Mesodermal cell (in vitro differentiated cells): ENCODE measurements around the gene MACF1.

Experiments
- H3K27ac ChIP-seq: 2 replicates; pipeline ENCODE4 v1.7.0; 2013; ENCODE audit warnings: mild to moderate bottlenecking, low read depth, low read length, moderate library complexity; ENCODE audit not compliant: severe bottlenecking
- H3K36me3 ChIP-seq: 2 replicates; pipeline ENCODE4 v1.7.1; 2013; ENCODE audit warnings: mild to moderate bottlenecking, low read length, moderate library complexity; ENCODE audit not compliant: control insufficient read depth, insufficient read depth
- H3K4me1 ChIP-seq: one replicate; pipeline ENCODE4 v1.7.1; 2013; ENCODE audit warnings: mild to moderate bottlenecking, low read length; ENCODE audit not compliant: insufficient read depth, control insufficient read depth, poor library complexity, severe bottlenecking
- H3K4me3 ChIP-seq: 2 replicates; pipeline ENCODE4 v1.7.0; 2013; ENCODE audit warnings: low read length, control low read depth, mild to moderate bottlenecking; ENCODE audit not compliant: insufficient read depth, poor library complexity, severe bottlenecking; ENCODE audit errors: extremely low read depth
- H3K9me3 ChIP-seq: 2 replicates; pipeline ENCODE4 v1.7.1; 2013; ENCODE audit warnings: mild to moderate bottlenecking, low read length, moderate library complexity; ENCODE audit not compliant: control insufficient read depth
- WGBS, 2 experiments: methylation state at CpG; one replicate each; pipeline ENCODE4 v1.1.5; 2013; ENCODE audit warnings: missing lambda C conversion rate in 2 of 2; ENCODE audit not compliant: insufficient coverage in 2 of 2; 5-methylcytosine and 5-hydroxymethylcytosine counted together

MACF1 gene

GRCh38 chr1:39360731-39361130 is 156.2 kb downstream of the MACF1 start:
- no peak overlapping the region for H3K27ac ChIP-seq
- peaks cover 88% of the 10 kb centered on the region for H3K36me3 ChIP-seq
- H3K4me3 ChIP-seq, result no peak overlapping the region
- 100% methylated on average over 1 of the region's 1 CpG; no CpG with 5 or more reads in 1 of the 2 experiments for WGBS, 2 experiments
- no peaks in the 10 kb centered on the region for H3K4me1 ChIP-seq
- H3K9me3 ChIP-seq, result no peaks in the 10 kb centered on the region

GRCh38 chr1:39361446-39361845 is 157.0 kb downstream of the MACF1 start:
- Histone ChIP-seq H3K27ac (no peak overlapping the region), H3K9me3 (no peaks in the 10 kb centered on the region), H3K36me3 (peaks cover 89% of the 10 kb centered on the region), H3K4me1 (no peaks in the 10 kb centered on the region), H3K4me3 (no peak overlapping the region)
- WGBS, 2 experiments, result 100% methylated on average over 3 to 5 of the region's 5 CpGs

- H3K36me3 ChIP-seq, result peaks cover 89% of the 10 kb centered on the region
- no peaks in the 10 kb centered on the region for H3K4me1 ChIP-seq
- no peaks in the 10 kb centered on the region for H3K9me3 ChIP-seq
- H3K4me3 ChIP-seq, result no peak overlapping the region
- 67% methylated on average over 1 of the region's 2 CpGs; no CpG with 5 or more reads in 1 of the 2 experiments for WGBS, 2 experiments
- H3K27ac ChIP-seq, result no peak overlapping the region
These were observed 158.8 kb downstream of the MACF1 start for GRCh38 chr1:39363267-39363666.

- no peaks in the 10 kb centered on the region for H3K4me1 ChIP-seq
- H3K9me3 ChIP-seq, result no peaks in the 10 kb centered on the region
- 100% methylated on average over 1 of the region's 1 CpG for WGBS, 2 experiments
- peaks cover 95% of the 10 kb centered on the region for H3K36me3 ChIP-seq
- no peak overlapping the region for H3K27ac ChIP-seq
- no peak overlapping the region for H3K4me3 ChIP-seq
These were observed 163.6 kb downstream of the MACF1 start for GRCh38 chr1:39368045-39368444.

- Histone ChIP-seq H3K27ac (no peak overlapping the region), H3K9me3 (no peaks in the 10 kb centered on the region), H3K4me1 (no peaks in the 10 kb centered on the region), H3K4me3 (no peak overlapping the region), H3K36me3 (peaks cover 100% of the 10 kb centered on the region)
- WGBS, 2 experiments, result 89 to 94% methylated on average over 2 to 4 of the region's 4 CpGs
These were observed 165.1 kb downstream of the MACF1 start for GRCh38 chr1:39369565-39369964.

GRCh38 chr1:39370602-39371001 is 166.1 kb downstream of the MACF1 start:
- 100% methylated on average over 1 of the region's 1 CpG; no CpG with 5 or more reads in 1 of the 2 experiments for WGBS, 2 experiments
- Histone ChIP-seq H3K36me3 (peaks cover 99% of the 10 kb centered on the region), H3K9me3 (no peaks in the 10 kb centered on the region)

GRCh38 chr1:39372105-39372504 is 167.6 kb downstream of the MACF1 start:
- Histone ChIP-seq H3K36me3 (peaks cover 94% of the 10 kb centered on the region), H3K27ac (no peak overlapping the region), H3K4me3 (no peak overlapping the region), H3K9me3 (no peaks in the 10 kb centered on the region), H3K4me1 (no peaks in the 10 kb centered on the region)

More at GRCh38 chr1:39370602-39371001, 166.1 kb downstream of the MACF1 start:
- H3K4me1 ChIP-seq, result no peaks in the 10 kb centered on the region
- no peak overlapping the region for H3K4me3 ChIP-seq
- no peak overlapping the region for H3K27ac ChIP-seq

GRCh38 chr1:39376656-39377055 is 172.2 kb downstream of the MACF1 start:
- peaks cover 92% of the 10 kb centered on the region for H3K36me3 ChIP-seq
- H3K4me3 ChIP-seq, result no peak overlapping the region
- no peak overlapping the region for H3K27ac ChIP-seq
- no peaks in the 10 kb centered on the region for H3K9me3 ChIP-seq
- peaks cover 10% of the 10 kb centered on the region for H3K4me1 ChIP-seq
- 93 to 96% methylated on average over 3 of the region's 7 CpGs for WGBS, 2 experiments

- WGBS, 2 experiments, result 38 to 43% methylated on average over 1 to 2 of the region's 2 CpGs
- H3K4me1 ChIP-seq, result peaks cover 10% of the 10 kb centered on the region
- H3K27ac ChIP-seq, result no peak overlapping the region
- no peak overlapping the region for H3K4me3 ChIP-seq
- H3K36me3 ChIP-seq, result peaks cover 91% of the 10 kb centered on the region
- no peaks in the 10 kb centered on the region for H3K9me3 ChIP-seq
These were observed 173.9 kb downstream of the MACF1 start for GRCh38 chr1:39378377-39378776.

GRCh38 chr1:39379187-39379586 is 174.7 kb downstream of the MACF1 start:
- Histone ChIP-seq H3K27ac (no peak overlapping the region), H3K4me1 (peaks cover 10% of the 10 kb centered on the region), H3K9me3 (no peaks in the 10 kb centered on the region), H3K36me3 (peaks cover 91% of the 10 kb centered on the region), H3K4me3 (no peak overlapping the region)
- WGBS, 2 experiments, result 90 to 92% methylated on average over 2 of the region's 2 CpGs

- H3K27ac ChIP-seq, result no peak overlapping the region
- H3K9me3 ChIP-seq, result no peaks in the 10 kb centered on the region
- peaks cover 10% of the 10 kb centered on the region for H3K4me1 ChIP-seq
- no peak overlapping the region for H3K4me3 ChIP-seq
- peaks cover 91% of the 10 kb centered on the region for H3K36me3 ChIP-seq
These were observed 175.5 kb downstream of the MACF1 start for GRCh38 chr1:39380036-39380435.
